ENCODE results near the gene NDUFC2.
"Not testable (repeated sequence)": the region's sequence is repeated elsewhere in the genome, so short reads cannot be mapped to it uniquely, and the experiment has no call there.

NDUFC2 gene

DNA sequence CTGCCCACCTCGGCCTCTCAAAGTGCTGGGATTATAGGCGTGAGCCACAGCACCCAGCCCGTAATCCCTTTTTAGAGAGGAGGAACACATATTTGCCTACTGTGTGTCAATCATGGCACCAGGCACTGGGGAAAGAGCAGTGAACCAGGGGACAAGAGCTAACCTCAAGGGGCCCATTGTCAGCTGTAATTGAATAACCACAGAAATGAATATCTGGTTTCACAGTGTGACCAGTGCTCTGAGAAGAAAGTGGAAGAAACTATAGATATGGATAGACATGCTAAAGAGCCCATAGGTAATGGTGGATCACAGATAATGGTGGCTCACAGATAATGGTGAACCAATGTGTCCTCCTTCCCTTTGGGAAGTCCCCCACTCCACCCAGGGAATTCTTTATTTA is 48.0 kb downstream of the NDUFC2 start:
- no peak for DNase-seq (ENCODE audit: low read depth in 2 of 2, low spot score in 1 of 2)

GRCh38 chr11:78030429-78031325 is 49.0 kb downstream of the NDUFC2 start:
- no peak for DNase-seq (ENCODE audit: low read depth in 2 of 2, low spot score in 1 of 2)

- DNase-seq (ENCODE audit: low read depth in 2 of 2, low spot score in 1 of 2), result not testable (repeated sequence)
These were observed 51.2 kb downstream of the NDUFC2 start for GRCh38 chr11:78028423-78028822.

GRCh38 chr11:78027759-78028158 is 51.9 kb downstream of the NDUFC2 start:
- DNase-seq (ENCODE audit: low read depth in 2 of 2, low spot score in 1 of 2), result no peak

- no peak for DNase-seq (ENCODE audit: low read depth in 2 of 2, low spot score in 1 of 2)
These were observed 54.3 kb downstream of the NDUFC2 start for GRCh38 chr11:78025378-78025777.

- no peak for DNase-seq (ENCODE audit: low read depth in 2 of 2, low spot score in 1 of 2)
These were observed 56.2 kb downstream of the NDUFC2 start for GRCh38 chr11:78023426-78023825.

DNA sequence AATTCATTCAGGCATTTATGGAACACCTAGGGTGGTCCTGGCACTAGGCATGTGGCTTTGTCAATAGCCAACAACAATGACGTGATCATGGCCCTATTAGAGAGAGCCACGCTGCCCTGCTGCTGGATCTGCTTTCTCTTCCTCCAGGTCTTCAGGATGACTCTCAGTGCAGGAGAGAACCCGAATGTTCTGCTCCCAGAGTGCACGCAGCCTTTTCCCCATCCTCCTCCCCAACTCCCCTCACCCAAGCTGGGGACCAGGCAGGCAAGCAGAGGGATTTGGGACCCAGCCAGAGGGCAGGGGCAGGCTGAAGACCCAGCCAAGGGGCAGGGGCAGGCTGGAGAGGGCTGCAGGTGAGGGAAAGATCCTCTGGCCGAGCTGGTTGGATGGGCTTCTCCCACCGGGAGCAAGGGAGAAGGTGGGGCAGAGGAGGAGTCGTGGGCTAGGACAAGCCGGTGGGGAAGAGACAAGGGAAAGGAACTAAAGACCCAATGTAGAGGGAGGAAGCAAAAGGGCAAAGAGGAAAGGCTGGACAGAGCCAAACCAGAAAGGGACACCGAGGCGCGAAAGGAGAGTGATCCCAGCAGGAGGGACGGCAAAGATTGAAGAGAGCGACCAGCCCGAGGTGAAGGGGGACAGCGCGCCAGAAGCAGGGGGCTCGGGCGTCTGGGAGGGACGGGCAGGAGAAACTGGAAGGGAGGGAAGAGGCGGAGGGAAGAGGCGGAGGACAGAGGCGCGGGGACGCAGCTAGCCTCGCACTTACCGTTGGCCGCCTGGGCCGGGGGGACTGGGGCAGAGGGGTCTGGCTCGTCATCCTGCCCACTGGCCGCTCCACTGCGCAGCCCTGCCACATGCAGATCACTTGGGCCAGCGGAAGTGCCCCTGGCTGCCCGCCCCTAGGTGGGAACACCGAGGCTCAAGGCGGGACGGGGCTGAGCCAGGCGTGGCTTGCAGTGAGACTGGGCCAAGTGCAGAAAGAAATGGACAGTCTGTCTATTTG is 57.0 kb downstream of the NDUFC2 start, which contains the start of gene KCTD14:
TSS of gene KCTD14 (minus strand) at position 880 of the 1,000 bp plus-strand sequence. CDS start at position 853, 27 bp downstream.
- no peak for DNase-seq (ENCODE audit: low read depth in 2 of 2, low spot score in 1 of 2)

GRCh38 chr11:78021611-78022010 is 58.1 kb downstream of the NDUFC2 start:
- DNase-seq (ENCODE audit: low read depth in 2 of 2, low spot score in 1 of 2), result no peak

DNA sequence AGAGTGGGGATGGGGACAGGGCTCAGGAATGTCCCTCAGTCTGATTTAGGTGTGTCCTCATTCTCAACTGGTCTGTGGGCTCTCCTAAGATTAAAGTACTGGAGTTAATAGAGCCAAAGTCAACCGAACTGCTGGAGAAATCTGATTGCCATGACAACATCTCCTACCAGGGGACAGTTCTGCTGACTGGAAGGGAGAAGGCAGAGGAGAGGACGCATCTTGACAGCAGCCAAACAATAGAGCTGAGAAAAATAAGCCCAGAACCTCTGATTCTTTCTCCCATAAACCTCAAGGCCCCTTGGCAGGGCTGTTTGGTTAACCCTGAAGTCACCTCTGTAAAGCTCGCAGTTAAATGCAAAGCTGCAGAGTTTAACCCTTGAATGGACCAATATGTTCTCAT is 59.4 kb downstream of the NDUFC2 start:
- no peak for DNase-seq (ENCODE audit: low read depth in 2 of 2, low spot score in 1 of 2)

DNA sequence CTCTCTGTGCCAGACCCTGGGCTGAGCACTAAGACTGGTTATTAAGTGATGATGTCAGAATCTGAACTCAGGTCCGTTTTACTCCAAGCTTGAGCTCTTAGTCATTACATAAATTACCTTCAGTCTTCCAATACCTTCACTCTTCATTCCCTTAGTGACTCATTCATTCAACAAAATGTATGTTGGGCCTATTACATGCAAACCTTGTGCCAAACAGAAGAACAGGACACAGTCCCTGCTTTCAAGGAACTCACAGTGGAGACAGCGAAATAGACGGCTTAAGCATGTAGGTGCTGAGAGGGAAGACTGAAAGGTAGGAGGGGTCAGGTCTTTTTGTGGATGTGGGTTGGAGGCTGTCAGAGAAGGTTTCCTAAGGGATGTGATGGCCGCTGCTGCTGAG is 59.9 kb downstream of the NDUFC2 start:
- DNase-seq (ENCODE audit: low read depth in 2 of 2, low spot score in 1 of 2), result no peak
